ENCODE measurements around the gene TPRG1L. TPM values are rescaled to one million over a fixed set of nuclear protein-coding genes. Genes with fewer than 3 reads are reported as not detected.
A peak's percentile ranks its signal among the peaks of the same experiment; 100 is the strongest.
"Not testable (repeated sequence)": the region's sequence is repeated elsewhere in the genome, so short reads cannot be mapped to it uniquely, and the experiment has no call there.

TPRG1L gene
- total RNA-seq = 10 to 100 TPM; 42.5 to 42.9 TPM
- 10 to 100 TPM; 27.3 to 33.8 (median 30.4) TPM for polyA plus RNA-seq (ENCODE audit: insufficient read length in 6 of 6)
- long read RNA-seq, donor 1, transcript TPRG1L-202 (5 exons, 2,414 nt) = major isoform, 18 of 18 reads
- long read RNA-seq, donor 1, partial matches to known transcripts = 0 of 18 reads
- long read RNA-seq, donor 1, other reads (novel, unspliced or antisense) = 0 of 18 reads
- long read RNA-seq, donor 2, transcript TPRG1L-202 (5 exons, 2,414 nt) = major isoform, 18 of 18 reads
- long read RNA-seq, donor 2, partial matches to known transcripts = 0 of 18 reads
- long read RNA-seq, donor 2, other reads (novel, unspliced or antisense) = 0 of 18 reads
- long read RNA-seq, donor 3, transcript TPRG1L-202 (5 exons, 2,414 nt) = major isoform, 27 of 27 reads
- long read RNA-seq, donor 3, partial matches to known transcripts = 0 of 27 reads
- long read RNA-seq, donor 3, other reads (novel, unspliced or antisense) = 0 of 27 reads
- long read RNA-seq, donor 4, partial matches to known transcripts = 9 of 10 reads
- long read RNA-seq, donor 4, other reads (novel, unspliced or antisense) = 1 of 10 reads
- long read RNA-seq, donor 5, transcript TPRG1L-202 (5 exons, 2,414 nt) = major isoform, 27 of 27 reads
- long read RNA-seq, donor 5, partial matches to known transcripts = 0 of 27 reads
- long read RNA-seq, donor 5, other reads (novel, unspliced or antisense) = 0 of 27 reads
- long read RNA-seq, donor 6, transcript TPRG1L-202 (5 exons, 2,414 nt) = major isoform, 16 of 16 reads
- long read RNA-seq, donor 6, partial matches to known transcripts = 0 of 16 reads
- long read RNA-seq, donor 6, other reads (novel, unspliced or antisense) = 0 of 16 reads
- long read RNA-seq, donor 7, transcript TPRG1L-202 (5 exons, 2,414 nt) = major isoform, 8 of 8 reads
- long read RNA-seq, donor 7, partial matches to known transcripts = 0 of 8 reads
- long read RNA-seq, donor 7, other reads (novel, unspliced or antisense) = 0 of 8 reads
- long read RNA-seq, donor 8, transcript TPRG1L-202 (5 exons, 2,414 nt) = major isoform, 20 of 20 reads
- long read RNA-seq, donor 8, partial matches to known transcripts = 0 of 20 reads
- long read RNA-seq, donor 8, other reads (novel, unspliced or antisense) = 0 of 20 reads
- long read RNA-seq, donor 9 = 0 reads
- long read RNA-seq, donor 10, partial matches to known transcripts = 0 of 2 reads
- long read RNA-seq, donor 10, other reads (novel, unspliced or antisense) = 2 of 2 reads
- long read RNA-seq, donor 11, transcript TPRG1L-202 (5 exons, 2,414 nt) = major isoform, 25 of 25 reads
- long read RNA-seq, donor 11, partial matches to known transcripts = 0 of 25 reads
- long read RNA-seq, donor 11, other reads (novel, unspliced or antisense) = 0 of 25 reads
- long read RNA-seq, donor 12, transcript TPRG1L-202 (5 exons, 2,414 nt) = major isoform, 16 of 23 reads
- long read RNA-seq, donor 12, partial matches to known transcripts = 7 of 23 reads
- long read RNA-seq, donor 12, other reads (novel, unspliced or antisense) = 0 of 23 reads

GRCh38 chr1:3624200-3625136 is at the start of gene TPRG1L:
Gene TPRG1L, plus strand, starts transcription at chr1:3625015. Its CDS starts 58 bp downstream, at chr1:3625073.
- intact Hi-C loops (cut with DNase I) = loop anchor here in 1 of 2 donors (10.0 kb wide), 1 partner anchor 130 kb away; no protein-coding TSS in a partner anchor
- Histone ChIP-seq H3K36me3 (peaks cover 0 to 28% of the 10 kb centered on the region in 2 donors), H3K27ac (peak within 1 kb of the TSS; percentile 78 to 80), H3K4me3 (peak within 1 kb of the TSS; percentile 93 to 99), H3K9me3 (no peaks in the 10 kb centered on the region), H3K27me3 (no peaks in the 10 kb centered on the region), H3K4me1 (peaks cover 17 to 39% of the 10 kb centered on the region in 2 donors)
- TF ChIP-seq, protein P1, sequence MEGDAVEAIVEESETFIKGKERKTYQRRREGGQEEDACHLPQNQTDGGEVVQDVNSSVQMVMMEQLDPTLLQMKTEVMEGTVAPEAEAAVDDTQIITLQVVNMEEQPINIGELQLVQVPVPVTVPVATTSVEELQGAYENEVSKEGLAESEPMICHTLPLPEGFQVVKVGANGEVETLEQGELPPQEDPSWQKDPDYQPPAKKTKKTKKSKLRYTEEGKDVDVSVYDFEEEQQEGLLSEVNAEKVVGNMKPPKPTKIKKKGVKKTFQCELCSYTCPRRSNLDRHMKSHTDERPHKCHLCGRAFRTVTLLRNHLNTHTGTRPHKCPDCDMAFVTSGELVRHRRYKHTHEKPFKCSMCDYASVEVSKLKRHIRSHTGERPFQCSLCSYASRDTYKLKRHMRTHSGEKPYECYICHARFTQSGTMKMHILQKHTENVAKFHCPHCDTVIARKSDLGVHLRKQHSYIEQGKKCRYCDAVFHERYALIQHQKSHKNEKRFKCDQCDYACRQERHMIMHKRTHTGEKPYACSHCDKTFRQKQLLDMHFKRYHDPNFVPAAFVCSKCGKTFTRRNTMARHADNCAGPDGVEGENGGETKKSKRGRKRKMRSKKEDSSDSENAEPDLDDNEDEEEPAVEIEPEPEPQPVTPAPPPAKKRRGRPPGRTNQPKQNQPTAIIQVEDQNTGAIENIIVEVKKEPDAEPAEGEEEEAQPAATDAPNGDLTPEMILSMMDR (IDR thresholded peaks at IDR 0.05) = no peak
- DNase-seq (peak; percentile 95 to 99 (median 98)), ATAC-seq (peak; percentile 98)

GRCh38 chr1:3575515-3575914 is 49.3 kb upstream of the TPRG1L start:
- H3K4me3 ChIP-seq; H3K36me3 ChIP-seq; H3K4me1 ChIP-seq; ATAC-seq; H3K27ac ChIP-seq; H3K27me3 ChIP-seq; DNase-seq; H3K9me3 ChIP-seq; intact Hi-C loops (cut with DNase I): not testable (repeated sequence)

GRCh38 chr1:3575993-3576392 is 48.8 kb upstream of the TPRG1L start:
- TF ChIP-seq, protein P1 (IDR thresholded peaks at IDR 0.05) = no peak
- ATAC-seq (no peak), DNase-seq (no peak)
- no peak overlapping the region for H3K27ac ChIP-seq
- no peak overlapping the region for H3K4me3 ChIP-seq
- no peaks in the 10 kb centered on the region for H3K36me3 ChIP-seq
- no peaks in the 10 kb centered on the region for H3K27me3 ChIP-seq
- intact Hi-C loops (cut with DNase I) = no loop called here
- peaks cover 0 to 4% of the 10 kb centered on the region in 2 donors for H3K4me1 ChIP-seq
- H3K9me3 ChIP-seq = no peaks in the 10 kb centered on the region

DNA sequence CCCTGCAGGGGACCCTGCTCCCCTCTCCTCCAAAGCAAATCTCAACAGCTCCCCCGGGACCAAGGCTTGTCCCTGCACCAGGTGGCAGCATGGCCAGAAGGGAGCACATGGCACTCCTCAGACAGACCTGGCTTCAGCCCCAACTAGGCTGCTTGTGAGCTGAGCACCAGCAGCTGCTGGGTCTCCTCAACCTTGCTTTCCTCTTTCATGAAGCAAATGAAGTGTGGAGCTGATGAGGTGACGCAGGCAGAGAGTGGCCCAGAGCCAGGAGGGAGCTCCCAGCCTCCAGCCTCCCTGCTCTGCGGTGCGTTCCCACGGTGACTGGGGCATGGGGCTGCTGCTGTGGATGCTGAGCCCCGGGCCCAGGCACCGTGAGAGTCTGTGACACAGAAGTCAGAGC is 47.5 kb upstream of the TPRG1L start:
- Histone ChIP-seq H3K4me3 (no peak overlapping the region), H3K36me3 (no peaks in the 10 kb centered on the region), H3K27me3 (no peaks in the 10 kb centered on the region), H3K9me3 (no peaks in the 10 kb centered on the region), H3K4me1 (peaks cover 0 to 4% of the 10 kb centered on the region in 2 donors), H3K27ac (no peak overlapping the region)
- intact Hi-C loops (cut with DNase I) = no loop called here
- TF ChIP-seq, protein P1 (IDR thresholded peaks at IDR 0.05) = no peak
- DNase-seq = peak in 2 of 4 donors; percentile 95 to 96
- ATAC-seq = peak; percentile 54
